Caco-2 (cell line): ENCODE results near the gene AHRR. TPM values are rescaled to one million over a fixed set of nuclear protein-coding genes. Genes with fewer than 3 reads are reported as not detected.

Source experiments
- BruUV-seq: library from RNA; stranded (reverse); fragments of 400-500 nt; replicated peaks from 2 replicates; lab custom pipeline; 2021; lab: Mats Ljungman, UMichigan
- CTCF ChIA-PET: fragments of 300-600 bp; sonication (Branson Sonifier 250); formaldehyde crosslinking; loops from one replicate; lab custom pipeline; 2022; ENCODE audit warnings: antibody characterized with exemption; lab: Charles Lee
- POLR2A ChIA-PET: fragments of 300-600 bp; sonication (Branson Sonifier 250); formaldehyde crosslinking; loops from one replicate; lab custom pipeline; 2022; ENCODE audit warnings: antibody characterized with exemption; lab: Charles Lee
- DNase-seq, 2 experiments: peaks; one replicate each; pipeline versions ENCODE4 v3.0.0 to v3.0.0-alpha.2; 2020 to 2022
- H3K27me3 ChIP-seq: replicated peaks from 2 replicates; pipeline ENCODE4 v1.6.0; 2011; ENCODE audit warnings: low read length; ENCODE audit not compliant: control insufficient read depth, insufficient read depth
- H3K36me3 ChIP-seq: 2 replicates; pipeline ENCODE4 v1.5.1; 2011; ENCODE audit warnings: low read length; ENCODE audit not compliant: control insufficient read depth, insufficient read depth
- H3K4me1 ChIP-seq: fragments of 250-450 bp; sonication (Bioruptor Pico); 2 replicates; pipeline ENCODE4 v1.5.1; 2020; ENCODE audit warnings: mild to moderate bottlenecking
- H3K4me3 ChIP-seq: 2 replicates; pipeline ENCODE4 v1.5.1; 2011; ENCODE audit warnings: low read depth, mild to moderate bottlenecking, control low read depth, low read length
- H3K9me3 ChIP-seq: fragments of 250-450 bp; sonication (Bioruptor Pico); 2 replicates; pipeline ENCODE4 v1.5.1; 2020; ENCODE audit warnings: mild to moderate bottlenecking, moderate library complexity
- H3K27ac Mint-ChIP-seq: one replicate; pipeline ENCODE4 v1.8.0; 2022; ENCODE audit warnings: mixed read lengths; ENCODE audit not compliant: unreplicated experiment
- H3K27me3 Mint-ChIP-seq: one replicate; pipeline ENCODE4 v1.8.0; 2022; ENCODE audit warnings: mixed read lengths; ENCODE audit not compliant: insufficient read depth, unreplicated experiment
- H3K36me3 Mint-ChIP-seq: one replicate; pipeline ENCODE4 v1.8.0; 2022; ENCODE audit warnings: mild to moderate bottlenecking, mixed read lengths; ENCODE audit not compliant: insufficient read depth, unreplicated experiment
- H3K4me1 Mint-ChIP-seq: one replicate; pipeline ENCODE4 v1.8.0; 2022; ENCODE audit warnings: low read depth, mixed read lengths; ENCODE audit not compliant: unreplicated experiment
- H3K4me3 Mint-ChIP-seq: one replicate; pipeline ENCODE4 v1.8.0; 2022; ENCODE audit warnings: mild to moderate bottlenecking, moderate library complexity, mixed read lengths; ENCODE audit not compliant: unreplicated experiment
- H3K9me3 Mint-ChIP-seq: one replicate; pipeline ENCODE4 v1.8.0; 2022; ENCODE audit warnings: mixed read lengths; ENCODE audit not compliant: unreplicated experiment
- intact Hi-C: fragments of 100-400 bp; cut with micrococcal nuclease; formaldehyde crosslinking; loops from one replicate; pipeline ENCODE4 v1.10.0; 2022; ENCODE audit not compliant: unreplicated experiment
- total RNA-seq: library from RNA; stranded (reverse); gene quantifications from 2 replicates; pipeline ENCODE4 v1.2.3, GENCODE V29; 2022
- TF ChIP-seq, protein P1 (sequence below), 2 experiments: fragments of 200-600 bp in 1 of 2; IDR thresholded peaks; 1 replicate in 1 of 2; 2 replicates in 1 of 2; pipeline versions ENCODE4 v1.5.1 to v1.8.0; 2011 to 2022; ENCODE audit warnings: antibody characterized with exemption in 1 of 2, control low read depth in 1 of 2, inconsistent platforms in 1 of 2, low read depth in 1 of 2, low read length in 1 of 2, mild to moderate bottlenecking in 1 of 2, moderate library complexity in 1 of 2; ENCODE audit not compliant: insufficient read depth in 1 of 2, severe bottlenecking in 1 of 2, unreplicated experiment in 1 of 2

The AHRR gene
- total RNA-seq, 1 experiment from 2014 or later = 1.1 TPM

- ChIA-PET CTCF (no interaction called here), POLR2A (no interaction called here)
- H3K27me3 Mint-ChIP-seq = peaks cover 7% of the 10 kb centered on the region
- Histone ChIP-seq H3K36me3 (no peaks in the 10 kb centered on the region), H3K4me1 (no peaks in the 10 kb centered on the region), H3K27me3 (no peaks in the 10 kb centered on the region), H3K4me3 (no peak overlapping the region), H3K9me3 (peaks cover 9% of the 10 kb centered on the region)
- H3K36me3 Mint-ChIP-seq = no peaks in the 10 kb centered on the region
- no TSS peak for BruUV-seq
- peak in 1 of 2 experiments; percentile 7 for DNase-seq
- H3K4me1 Mint-ChIP-seq = no peaks in the 10 kb centered on the region
- intact Hi-C loops = no loop called here
- no peak overlapping the region for H3K4me3 Mint-ChIP-seq
- H3K27ac Mint-ChIP-seq = no peak overlapping the region
- TF ChIP-seq, protein P1, sequence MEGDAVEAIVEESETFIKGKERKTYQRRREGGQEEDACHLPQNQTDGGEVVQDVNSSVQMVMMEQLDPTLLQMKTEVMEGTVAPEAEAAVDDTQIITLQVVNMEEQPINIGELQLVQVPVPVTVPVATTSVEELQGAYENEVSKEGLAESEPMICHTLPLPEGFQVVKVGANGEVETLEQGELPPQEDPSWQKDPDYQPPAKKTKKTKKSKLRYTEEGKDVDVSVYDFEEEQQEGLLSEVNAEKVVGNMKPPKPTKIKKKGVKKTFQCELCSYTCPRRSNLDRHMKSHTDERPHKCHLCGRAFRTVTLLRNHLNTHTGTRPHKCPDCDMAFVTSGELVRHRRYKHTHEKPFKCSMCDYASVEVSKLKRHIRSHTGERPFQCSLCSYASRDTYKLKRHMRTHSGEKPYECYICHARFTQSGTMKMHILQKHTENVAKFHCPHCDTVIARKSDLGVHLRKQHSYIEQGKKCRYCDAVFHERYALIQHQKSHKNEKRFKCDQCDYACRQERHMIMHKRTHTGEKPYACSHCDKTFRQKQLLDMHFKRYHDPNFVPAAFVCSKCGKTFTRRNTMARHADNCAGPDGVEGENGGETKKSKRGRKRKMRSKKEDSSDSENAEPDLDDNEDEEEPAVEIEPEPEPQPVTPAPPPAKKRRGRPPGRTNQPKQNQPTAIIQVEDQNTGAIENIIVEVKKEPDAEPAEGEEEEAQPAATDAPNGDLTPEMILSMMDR (IDR thresholded peaks at IDR 0.05; ENCODE audit: insufficient read depth in 1 of 2, low read depth in 1 of 2, low read length in 1 of 2, severe bottlenecking in 1 of 2, unreplicated experiment in 1 of 2) = no peak
- H3K9me3 Mint-ChIP-seq = peaks cover 9% of the 10 kb centered on the region
These were observed 45.2 kb downstream of the AHRR start for GRCh38 chr5:366541-367357.

- no peaks in the 10 kb centered on the region for H3K4me1 Mint-ChIP-seq
- peak in 1 of 2 experiments; percentile 16 for DNase-seq
- Histone ChIP-seq H3K36me3 (no peaks in the 10 kb centered on the region), H3K9me3 (peaks cover 9% of the 10 kb centered on the region), H3K4me1 (no peaks in the 10 kb centered on the region), H3K4me3 (no peak overlapping the region), H3K27me3 (no peaks in the 10 kb centered on the region)
- H3K27me3 Mint-ChIP-seq = peaks cover 7% of the 10 kb centered on the region
- no peaks in the 10 kb centered on the region for H3K36me3 Mint-ChIP-seq
- no peak overlapping the region for H3K4me3 Mint-ChIP-seq
- POLR2A ChIA-PET = no interaction called here
- peaks cover 9% of the 10 kb centered on the region for H3K9me3 Mint-ChIP-seq
- TF ChIP-seq, protein P1 (IDR thresholded peaks at IDR 0.05; ENCODE audit: insufficient read depth in 1 of 2, low read depth in 1 of 2, low read length in 1 of 2, severe bottlenecking in 1 of 2, unreplicated experiment in 1 of 2) = no peak
- CTCF ChIA-PET = no interaction called here
- no TSS peak for BruUV-seq
- H3K27ac Mint-ChIP-seq = no peak overlapping the region
- intact Hi-C loops = no loop called here
These were observed 46.0 kb downstream of the AHRR start for GRCh38 chr5:367358-368130.

DNA sequence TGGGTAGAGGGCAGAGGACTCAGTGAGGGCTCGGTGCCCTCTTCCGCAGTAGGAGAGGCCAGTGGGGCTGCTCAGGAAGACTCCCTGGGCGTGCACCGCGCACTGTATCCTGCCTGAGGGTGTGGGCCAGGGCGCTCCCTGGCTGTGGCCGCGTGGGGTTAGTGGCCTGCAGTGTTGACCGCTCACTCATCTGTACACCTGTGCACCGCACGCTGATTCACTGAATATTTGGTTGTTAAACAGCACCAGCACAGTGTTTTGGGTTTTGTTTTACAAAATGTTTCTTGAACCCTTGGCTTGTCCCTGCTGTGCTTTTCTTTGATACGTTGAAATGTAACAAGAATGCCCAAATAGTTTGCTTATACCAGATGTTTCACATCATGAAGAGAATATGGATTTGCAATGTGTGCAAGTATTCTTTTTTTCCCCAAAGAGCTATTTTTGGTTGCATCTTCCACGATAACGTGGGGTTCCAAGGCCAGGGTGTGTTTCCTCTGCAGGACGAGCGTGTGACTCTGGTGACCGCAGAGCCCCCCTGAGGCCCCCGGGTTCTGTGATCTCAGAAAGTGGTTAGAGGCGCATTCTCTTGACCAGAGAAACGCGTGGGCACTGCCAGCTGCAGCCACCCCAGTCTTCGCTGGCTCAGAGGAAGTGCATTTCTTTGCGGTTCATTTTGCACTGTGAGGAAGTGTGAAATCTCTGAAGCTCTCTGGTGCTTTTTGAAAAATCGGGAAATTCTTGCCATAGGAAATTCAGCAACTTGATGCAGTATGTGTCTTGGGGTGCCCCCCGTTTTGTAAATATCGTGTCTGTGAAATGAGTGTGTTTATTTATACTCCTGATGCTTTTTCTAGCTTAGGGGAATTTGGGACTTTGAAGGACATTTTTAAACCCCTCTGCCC, 46.9 kb downstream of the AHRR start:
- CTCF ChIA-PET = no interaction called here
- no TSS peak for BruUV-seq
- H3K27ac Mint-ChIP-seq = no peak overlapping the region
- peaks cover 7% of the 10 kb centered on the region for H3K27me3 Mint-ChIP-seq
- intact Hi-C loops = no loop called here
- no peak overlapping the region for H3K4me3 Mint-ChIP-seq
- peaks cover 9% of the 10 kb centered on the region for H3K9me3 ChIP-seq
- H3K27me3 ChIP-seq = no peaks in the 10 kb centered on the region
- H3K36me3 Mint-ChIP-seq = no peaks in the 10 kb centered on the region
- peak in 1 of 2 experiments; percentile 20 for DNase-seq
- no peaks in the 10 kb centered on the region for H3K36me3 ChIP-seq
- H3K4me1 Mint-ChIP-seq = no peaks in the 10 kb centered on the region
- peaks cover 9% of the 10 kb centered on the region for H3K9me3 Mint-ChIP-seq
- TF ChIP-seq, protein P1 (IDR thresholded peaks at IDR 0.05; ENCODE audit: insufficient read depth in 1 of 2, low read depth in 1 of 2, low read length in 1 of 2, severe bottlenecking in 1 of 2, unreplicated experiment in 1 of 2) = no peak
- H3K4me1 ChIP-seq = peaks cover 6% of the 10 kb centered on the region; the same call in 1 of the 2 replicates
- H3K4me3 ChIP-seq = no peak overlapping the region
- POLR2A ChIA-PET = no interaction called here
